HL-60 (cell line): ENCODE measurements around the gene ARID2.
A peak's percentile ranks its signal among the peaks of the same experiment; 100 is the strongest.

ENCODE experiments used
- CTCF ChIP-seq: IDR thresholded peaks from one replicate; pipeline ENCODE4 v1.5.1; 2011; ENCODE audit warnings: low read length, control low read depth, inconsistent platforms; ENCODE audit not compliant: insufficient read depth
- GABPA ChIP-seq: IDR thresholded peaks from 2 replicates; pipeline ENCODE4 v1.6.1; 2012; ENCODE audit warnings: low read depth
- POLR2AphosphoS5 ChIP-seq: IDR thresholded peaks from 2 replicates; pipeline ENCODE4 v1.6.1; 2012; ENCODE audit warnings: low read depth
- SPI1 ChIP-seq: IDR thresholded peaks from 2 replicates; pipeline ENCODE4 v1.6.1; 2012; ENCODE audit warnings: low read depth, mild to moderate bottlenecking, borderline replicate concordance
- TF ChIP-seq, protein P1 (sequence below): IDR thresholded peaks from 2 replicates; pipeline ENCODE4 v1.6.1; 2012; ENCODE audit warnings: low read depth; ENCODE audit not compliant: insufficient replicate concordance

GRCh38 chr12:45907955-45908354 is 178.4 kb downstream of the ARID2 start:
- TF ChIP-seq CTCF (no peak), GABPA (no peak), POLR2AphosphoS5 (no peak), SPI1 (peak; percentile 83)
- TF ChIP-seq, protein P1, sequence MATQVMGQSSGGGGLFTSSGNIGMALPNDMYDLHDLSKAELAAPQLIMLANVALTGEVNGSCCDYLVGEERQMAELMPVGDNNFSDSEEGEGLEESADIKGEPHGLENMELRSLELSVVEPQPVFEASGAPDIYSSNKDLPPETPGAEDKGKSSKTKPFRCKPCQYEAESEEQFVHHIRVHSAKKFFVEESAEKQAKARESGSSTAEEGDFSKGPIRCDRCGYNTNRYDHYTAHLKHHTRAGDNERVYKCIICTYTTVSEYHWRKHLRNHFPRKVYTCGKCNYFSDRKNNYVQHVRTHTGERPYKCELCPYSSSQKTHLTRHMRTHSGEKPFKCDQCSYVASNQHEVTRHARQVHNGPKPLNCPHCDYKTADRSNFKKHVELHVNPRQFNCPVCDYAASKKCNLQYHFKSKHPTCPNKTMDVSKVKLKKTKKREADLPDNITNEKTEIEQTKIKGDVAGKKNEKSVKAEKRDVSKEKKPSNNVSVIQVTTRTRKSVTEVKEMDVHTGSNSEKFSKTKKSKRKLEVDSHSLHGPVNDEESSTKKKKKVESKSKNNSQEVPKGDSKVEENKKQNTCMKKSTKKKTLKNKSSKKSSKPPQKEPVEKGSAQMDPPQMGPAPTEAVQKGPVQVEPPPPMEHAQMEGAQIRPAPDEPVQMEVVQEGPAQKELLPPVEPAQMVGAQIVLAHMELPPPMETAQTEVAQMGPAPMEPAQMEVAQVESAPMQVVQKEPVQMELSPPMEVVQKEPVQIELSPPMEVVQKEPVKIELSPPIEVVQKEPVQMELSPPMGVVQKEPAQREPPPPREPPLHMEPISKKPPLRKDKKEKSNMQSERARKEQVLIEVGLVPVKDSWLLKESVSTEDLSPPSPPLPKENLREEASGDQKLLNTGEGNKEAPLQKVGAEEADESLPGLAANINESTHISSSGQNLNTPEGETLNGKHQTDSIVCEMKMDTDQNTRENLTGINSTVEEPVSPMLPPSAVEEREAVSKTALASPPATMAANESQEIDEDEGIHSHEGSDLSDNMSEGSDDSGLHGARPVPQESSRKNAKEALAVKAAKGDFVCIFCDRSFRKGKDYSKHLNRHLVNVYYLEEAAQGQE = no peak
